Liver (tissue), 3 donors: Measurements from ENCODE around the gene PACSIN2.

ENCODE experiments used
- GABPA ChIP-seq, 2 donors: IDR thresholded peaks in 1 of 2; conservative IDR thresholded peaks in 1 of 2; 2 replicates each; pipeline ENCODE4 v1.6.1; 2016; ENCODE audit warnings: antibody characterized with exemption in 2 of 2, mild to moderate bottlenecking in 1 of 2, moderate library complexity in 1 of 2
- HNF4G ChIP-seq: IDR thresholded peaks from 2 replicates; pipeline ENCODE4 v1.6.1; 2016; ENCODE audit warnings: antibody characterized with exemption
- JUND ChIP-seq, 2 donors: IDR thresholded peaks; 2 replicates each; pipeline ENCODE4 v1.6.1; 2016; ENCODE audit warnings: antibody characterized with exemption in 2 of 2
- RAD21 ChIP-seq, 2 donors: IDR thresholded peaks; 2 replicates each; pipeline ENCODE4 v1.6.1; 2016; ENCODE audit warnings: antibody characterized with exemption in 2 of 2, mild to moderate bottlenecking in 2 of 2
- SP1 ChIP-seq: IDR thresholded peaks from 2 replicates; pipeline ENCODE4 v1.6.1; 2018; ENCODE audit warnings: antibody characterized with exemption, mild to moderate bottlenecking
- TAF1 ChIP-seq: conservative IDR thresholded peaks from 2 replicates; pipeline ENCODE4 v1.6.1; 2016; ENCODE audit warnings: antibody characterized with exemption, mild to moderate bottlenecking
- YY1 ChIP-seq: IDR thresholded peaks from 2 replicates; pipeline ENCODE4 v1.6.1; 2016; ENCODE audit warnings: antibody characterized with exemption, mild to moderate bottlenecking
- TF ChIP-seq, protein P1 (sequence below): fragments of 150-350 bp; IDR thresholded peaks from 2 replicates; pipeline ENCODE4 v1.5.1; 2017; ENCODE audit warnings: improper control_type of control experiment, low read depth, low read length; ENCODE audit not compliant: missing input control
- donor health status: healthy.
- donor health status: healthy.

DNA sequence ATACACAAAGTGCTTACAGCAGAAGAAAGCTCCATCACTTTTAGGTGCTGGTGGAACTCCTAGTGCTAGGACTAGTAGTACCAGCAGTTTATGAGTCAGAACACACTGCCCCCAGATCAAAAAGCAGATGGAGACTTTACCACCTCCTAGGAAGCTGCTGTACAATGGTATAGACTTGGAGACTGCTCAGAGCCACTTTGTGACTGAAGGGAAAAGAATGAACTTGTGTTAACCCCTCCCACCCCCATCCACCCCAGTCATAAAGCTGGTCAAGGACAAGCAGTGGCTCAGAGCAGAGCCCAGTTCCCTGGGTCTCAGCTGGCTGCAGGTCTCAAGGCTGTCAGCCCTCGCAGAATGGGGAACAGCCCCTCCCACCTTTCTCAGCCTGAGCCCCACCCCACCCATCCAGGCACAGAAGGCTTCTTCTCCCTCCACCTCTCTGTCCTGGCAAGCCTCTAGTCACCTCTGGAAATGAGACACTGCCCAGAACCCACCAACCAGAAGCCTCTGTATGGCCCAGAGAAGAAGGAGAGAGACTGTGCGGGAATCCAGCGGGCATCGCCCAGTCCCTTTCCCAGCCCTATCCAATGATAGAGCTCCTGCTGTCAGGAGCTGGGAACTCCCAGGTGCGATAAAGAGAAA is 23.8 kb downstream of the PACSIN2 start:
- TF ChIP-seq RAD21 (IDR thresholded peaks at IDR 0.05): no peak
- TF ChIP-seq, protein P1, sequence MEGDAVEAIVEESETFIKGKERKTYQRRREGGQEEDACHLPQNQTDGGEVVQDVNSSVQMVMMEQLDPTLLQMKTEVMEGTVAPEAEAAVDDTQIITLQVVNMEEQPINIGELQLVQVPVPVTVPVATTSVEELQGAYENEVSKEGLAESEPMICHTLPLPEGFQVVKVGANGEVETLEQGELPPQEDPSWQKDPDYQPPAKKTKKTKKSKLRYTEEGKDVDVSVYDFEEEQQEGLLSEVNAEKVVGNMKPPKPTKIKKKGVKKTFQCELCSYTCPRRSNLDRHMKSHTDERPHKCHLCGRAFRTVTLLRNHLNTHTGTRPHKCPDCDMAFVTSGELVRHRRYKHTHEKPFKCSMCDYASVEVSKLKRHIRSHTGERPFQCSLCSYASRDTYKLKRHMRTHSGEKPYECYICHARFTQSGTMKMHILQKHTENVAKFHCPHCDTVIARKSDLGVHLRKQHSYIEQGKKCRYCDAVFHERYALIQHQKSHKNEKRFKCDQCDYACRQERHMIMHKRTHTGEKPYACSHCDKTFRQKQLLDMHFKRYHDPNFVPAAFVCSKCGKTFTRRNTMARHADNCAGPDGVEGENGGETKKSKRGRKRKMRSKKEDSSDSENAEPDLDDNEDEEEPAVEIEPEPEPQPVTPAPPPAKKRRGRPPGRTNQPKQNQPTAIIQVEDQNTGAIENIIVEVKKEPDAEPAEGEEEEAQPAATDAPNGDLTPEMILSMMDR: no peak
- TF ChIP-seq SP1: no peak
- no peak for TF ChIP-seq HNF4G
- no peak for TF ChIP-seq YY1
- no peak for TF ChIP-seq TAF1
- TF ChIP-seq GABPA (IDR thresholded peaks at IDR 0.05 in 1 of 2, conservative IDR thresholded peaks at IDR 0.05 in 1 of 2): no peak
- no peak for TF ChIP-seq JUND (IDR thresholded peaks at IDR 0.05)
